HG03095 (cell line): Measurements from ENCODE around the gene CTSV.
"Not testable (repeated sequence)": the region's sequence is repeated elsewhere in the genome, so short reads cannot be mapped to it uniquely, and the experiment has no call there.

ENCODE experiments used
- ATAC-seq: cut with Tn5 transposase; IDR thresholded peaks from one replicate; pipeline ENCODE4 v1.9.1; 2021; ENCODE audit warnings: moderate library complexity; ENCODE audit not compliant: unreplicated experiment

CTSV gene

DNA sequence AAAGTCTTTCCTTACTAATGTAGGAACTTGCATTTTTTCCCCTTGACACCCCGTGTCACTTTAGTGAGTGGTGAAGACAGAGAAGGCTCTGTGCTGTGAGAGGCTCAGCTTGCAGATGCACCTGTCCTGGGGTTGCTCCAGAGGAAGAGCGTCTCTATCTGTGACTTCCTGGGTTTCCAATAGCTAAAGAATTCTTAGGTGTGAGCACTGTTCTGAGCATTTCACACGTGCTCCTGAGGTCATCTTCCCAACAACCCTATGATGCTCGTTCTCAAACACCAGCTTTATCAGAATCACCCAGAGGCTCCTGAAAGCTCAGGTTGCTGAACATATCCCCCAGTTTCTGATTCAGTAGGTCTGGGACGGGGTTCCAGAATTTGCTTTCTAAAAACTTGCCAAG, 6.4 kb upstream of the CTSV start:
- no peak for ATAC-seq

GRCh38 chr9:97041898-97042297, 3.0 kb upstream of the CTSV start:
- ATAC-seq = no peak

- ATAC-seq = no peak
These were observed 545 bp upstream of the CTSV start for GRCh38 chr9:97039514-97039860.

DNA sequence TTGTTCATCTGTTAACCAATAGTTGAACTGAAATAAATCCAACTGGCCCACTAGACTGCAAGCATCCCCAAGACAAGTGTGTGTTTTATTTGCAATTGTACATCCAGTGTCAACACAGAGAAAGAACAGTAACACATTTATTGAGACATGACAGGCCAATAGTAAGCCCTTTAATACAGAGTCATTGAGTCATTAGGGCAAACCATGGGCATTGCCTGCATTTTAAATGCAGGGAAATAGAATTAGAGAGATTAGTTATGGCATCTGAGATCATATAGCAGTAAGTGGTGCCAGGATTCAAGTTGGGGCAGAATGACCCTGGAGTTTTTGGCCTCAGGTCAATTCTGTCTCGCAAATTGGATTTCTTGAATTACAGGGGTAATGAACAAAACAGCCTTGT, 15.4 kb downstream of the CTSV start:
- not testable (repeated sequence) for ATAC-seq

GRCh38 chr9:97013151-97014132, 25.5 kb downstream of the CTSV start:
- ATAC-seq = peak; percentile 84

GRCh38 chr9:97012617-97013016, 26.3 kb downstream of the CTSV start:
- ATAC-seq = peak; percentile 64

DNA sequence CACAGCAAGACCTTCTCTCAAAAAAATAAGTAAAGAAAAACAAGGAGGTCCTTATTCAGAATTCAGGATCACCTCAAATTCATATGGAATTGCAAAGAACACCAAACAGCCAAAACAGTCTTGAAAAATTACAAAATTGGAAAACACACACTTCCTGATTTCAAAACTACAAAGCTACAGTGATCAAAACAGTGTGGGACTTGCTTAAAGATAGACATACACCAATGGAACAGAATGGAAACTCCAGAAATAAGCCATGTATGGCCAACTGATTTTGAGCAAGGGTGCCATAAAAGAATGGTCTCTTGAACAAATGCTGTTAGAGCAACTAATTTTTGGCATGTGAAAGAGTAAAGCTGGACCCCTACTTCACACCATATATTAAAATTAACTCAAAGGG, 36.7 kb downstream of the CTSV start:
- ATAC-seq = not testable (repeated sequence)

- ATAC-seq = not testable (repeated sequence)
These were observed 37.6 kb downstream of the CTSV start for GRCh38 chr9:97001338-97001737.

GRCh38 chr9:97000139-97000787, 38.7 kb downstream of the CTSV start:
- ATAC-seq = not testable (repeated sequence)

- not testable (repeated sequence) for ATAC-seq
These were observed 39.2 kb downstream of the CTSV start for GRCh38 chr9:96999733-97000132.

GRCh38 chr9:96997009-96997701, 41.8 kb downstream of the CTSV start:
- ATAC-seq = not testable (repeated sequence)

DNA sequence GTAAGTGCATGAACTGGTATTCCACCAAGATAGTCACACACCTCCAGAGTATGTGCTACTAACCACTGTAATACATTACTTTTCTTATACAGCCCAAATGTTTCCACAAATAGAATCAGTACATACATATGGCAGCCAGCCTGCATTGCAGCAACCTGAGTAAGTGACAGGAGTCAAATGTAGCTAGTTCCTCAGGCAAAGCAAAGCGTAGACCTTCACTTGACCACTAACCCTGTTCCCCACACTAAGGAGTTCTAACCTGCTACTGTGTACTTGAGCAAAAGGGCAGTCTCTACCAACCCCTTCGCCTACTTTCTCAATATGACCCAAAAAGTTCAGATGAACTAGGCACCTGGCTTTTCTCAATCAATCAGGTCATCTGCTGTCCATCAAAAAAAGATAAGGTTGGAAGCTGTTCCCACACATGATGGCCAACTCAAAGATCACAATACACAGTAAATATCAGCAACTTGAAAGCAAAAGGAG, 44.4 kb downstream of the CTSV start:
- not testable (repeated sequence) for ATAC-seq

DNA sequence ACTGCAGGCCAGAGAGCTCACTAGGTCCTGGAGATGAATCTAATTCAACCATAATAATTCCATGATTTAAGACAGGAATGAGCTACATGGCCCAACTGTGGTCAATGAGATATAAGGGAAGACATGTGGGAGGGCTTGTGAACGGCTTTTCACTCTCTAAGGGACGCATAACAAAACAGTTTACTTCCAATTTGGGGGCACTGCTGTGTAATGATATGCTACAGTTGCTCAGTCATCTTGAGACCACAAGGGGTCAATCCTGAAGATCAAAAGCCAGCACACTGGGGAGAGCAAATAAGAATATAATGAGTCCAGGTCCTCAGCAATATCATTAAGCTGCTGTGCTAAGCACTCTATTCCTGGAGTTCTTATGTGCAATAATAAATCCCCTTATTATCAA, 46.6 kb downstream of the CTSV start:
- not testable (repeated sequence) for ATAC-seq

DNA sequence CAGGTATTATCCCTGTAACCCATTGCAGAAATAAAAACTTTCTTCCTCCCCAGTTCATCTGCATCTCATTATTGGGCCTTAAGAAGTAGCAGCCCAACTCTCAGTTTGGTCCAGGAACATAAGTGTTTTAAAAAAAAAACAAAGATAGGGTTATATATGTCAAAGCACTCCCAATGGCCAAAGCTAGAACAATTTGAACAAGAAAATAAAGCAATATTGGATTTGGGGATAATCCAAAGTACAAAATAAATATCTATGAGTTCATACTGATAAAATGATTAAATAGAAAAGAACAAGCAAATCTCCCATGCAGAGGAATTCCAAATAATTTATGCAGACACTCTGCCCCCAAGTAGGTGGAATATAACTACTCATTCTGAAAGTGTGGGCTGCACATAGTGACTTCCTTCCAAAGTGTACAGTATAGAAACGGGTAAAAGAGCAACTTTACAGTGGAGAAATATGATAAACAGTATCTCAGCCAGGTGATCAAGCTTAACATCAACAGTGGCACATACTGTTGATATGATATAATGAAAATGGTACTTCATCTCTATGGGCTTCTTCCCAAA, 49.1 kb downstream of the CTSV start:
- ATAC-seq = not testable (repeated sequence)

DNA sequence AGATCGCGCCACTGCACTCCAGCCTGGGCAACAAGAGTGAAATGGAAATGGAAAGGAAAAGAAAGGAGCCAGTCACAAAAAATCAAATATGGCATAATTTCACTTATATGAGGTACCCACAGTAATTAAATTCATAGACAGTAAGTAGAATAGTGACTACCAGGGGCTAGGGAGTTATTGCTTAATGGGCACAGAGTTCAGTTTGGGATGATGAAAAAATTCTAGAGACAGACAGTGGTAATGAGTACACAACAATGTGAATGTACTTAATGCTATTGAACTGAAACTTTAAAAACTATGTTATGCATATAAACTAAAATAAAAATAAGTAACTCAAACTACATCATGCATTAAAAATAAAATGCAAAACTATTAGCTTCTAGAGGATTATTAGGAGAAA, 54.1 kb downstream of the CTSV start:
- ATAC-seq = not testable (repeated sequence)

GRCh38 chr9:96984139-96984538, 54.8 kb downstream of the CTSV start:
- ATAC-seq = not testable (repeated sequence)

- ATAC-seq = not testable (repeated sequence)
These were observed 55.3 kb downstream of the CTSV start for GRCh38 chr9:96983496-96984122.
